ENCODE measurements around the gene TMEM203.

GRCh38 chr9:137181680-137182079 lies 23.8 kb downstream of the TMEM203 start:
- TF ChIP-seq, protein P1, sequence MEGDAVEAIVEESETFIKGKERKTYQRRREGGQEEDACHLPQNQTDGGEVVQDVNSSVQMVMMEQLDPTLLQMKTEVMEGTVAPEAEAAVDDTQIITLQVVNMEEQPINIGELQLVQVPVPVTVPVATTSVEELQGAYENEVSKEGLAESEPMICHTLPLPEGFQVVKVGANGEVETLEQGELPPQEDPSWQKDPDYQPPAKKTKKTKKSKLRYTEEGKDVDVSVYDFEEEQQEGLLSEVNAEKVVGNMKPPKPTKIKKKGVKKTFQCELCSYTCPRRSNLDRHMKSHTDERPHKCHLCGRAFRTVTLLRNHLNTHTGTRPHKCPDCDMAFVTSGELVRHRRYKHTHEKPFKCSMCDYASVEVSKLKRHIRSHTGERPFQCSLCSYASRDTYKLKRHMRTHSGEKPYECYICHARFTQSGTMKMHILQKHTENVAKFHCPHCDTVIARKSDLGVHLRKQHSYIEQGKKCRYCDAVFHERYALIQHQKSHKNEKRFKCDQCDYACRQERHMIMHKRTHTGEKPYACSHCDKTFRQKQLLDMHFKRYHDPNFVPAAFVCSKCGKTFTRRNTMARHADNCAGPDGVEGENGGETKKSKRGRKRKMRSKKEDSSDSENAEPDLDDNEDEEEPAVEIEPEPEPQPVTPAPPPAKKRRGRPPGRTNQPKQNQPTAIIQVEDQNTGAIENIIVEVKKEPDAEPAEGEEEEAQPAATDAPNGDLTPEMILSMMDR (IDR thresholded peaks at IDR 0.05), result no peak
- TF ChIP-seq FOSL2 (IDR thresholded peaks at IDR 0.05; ENCODE audit: borderline replicate concordance, low read depth), result no peak
- TF ChIP-seq RCOR1 (IDR thresholded peaks at IDR 0.05; ENCODE audit: low read length), result no peak
- TF ChIP-seq POLR2AphosphoS5 (IDR thresholded peaks at IDR 0.05; ENCODE audit: low read depth, low read length), result no peak
- TF ChIP-seq, protein P2, sequence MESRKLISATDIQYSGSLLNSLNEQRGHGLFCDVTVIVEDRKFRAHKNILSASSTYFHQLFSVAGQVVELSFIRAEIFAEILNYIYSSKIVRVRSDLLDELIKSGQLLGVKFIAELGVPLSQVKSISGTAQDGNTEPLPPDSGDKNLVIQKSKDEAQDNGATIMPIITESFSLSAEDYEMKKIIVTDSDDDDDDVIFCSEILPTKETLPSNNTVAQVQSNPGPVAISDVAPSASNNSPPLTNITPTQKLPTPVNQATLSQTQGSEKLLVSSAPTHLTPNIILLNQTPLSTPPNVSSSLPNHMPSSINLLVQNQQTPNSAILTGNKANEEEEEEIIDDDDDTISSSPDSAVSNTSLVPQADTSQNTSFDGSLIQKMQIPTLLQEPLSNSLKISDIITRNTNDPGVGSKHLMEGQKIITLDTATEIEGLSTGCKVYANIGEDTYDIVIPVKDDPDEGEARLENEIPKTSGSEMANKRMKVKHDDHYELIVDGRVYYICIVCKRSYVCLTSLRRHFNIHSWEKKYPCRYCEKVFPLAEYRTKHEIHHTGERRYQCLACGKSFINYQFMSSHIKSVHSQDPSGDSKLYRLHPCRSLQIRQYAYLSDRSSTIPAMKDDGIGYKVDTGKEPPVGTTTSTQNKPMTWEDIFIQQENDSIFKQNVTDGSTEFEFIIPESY (IDR thresholded peaks at IDR 0.05; ENCODE audit: borderline replicate concordance, low read depth), result no peak
